Kasumi-1 (cell line): ENCODE results near the gene TIMM8A.

Experiments
- DNase-seq, 2 experiments: peaks; one replicate each; lab custom pipeline; 2025; lab: John Stamatoyannopoulos, UW

Gene TIMM8A

DNA sequence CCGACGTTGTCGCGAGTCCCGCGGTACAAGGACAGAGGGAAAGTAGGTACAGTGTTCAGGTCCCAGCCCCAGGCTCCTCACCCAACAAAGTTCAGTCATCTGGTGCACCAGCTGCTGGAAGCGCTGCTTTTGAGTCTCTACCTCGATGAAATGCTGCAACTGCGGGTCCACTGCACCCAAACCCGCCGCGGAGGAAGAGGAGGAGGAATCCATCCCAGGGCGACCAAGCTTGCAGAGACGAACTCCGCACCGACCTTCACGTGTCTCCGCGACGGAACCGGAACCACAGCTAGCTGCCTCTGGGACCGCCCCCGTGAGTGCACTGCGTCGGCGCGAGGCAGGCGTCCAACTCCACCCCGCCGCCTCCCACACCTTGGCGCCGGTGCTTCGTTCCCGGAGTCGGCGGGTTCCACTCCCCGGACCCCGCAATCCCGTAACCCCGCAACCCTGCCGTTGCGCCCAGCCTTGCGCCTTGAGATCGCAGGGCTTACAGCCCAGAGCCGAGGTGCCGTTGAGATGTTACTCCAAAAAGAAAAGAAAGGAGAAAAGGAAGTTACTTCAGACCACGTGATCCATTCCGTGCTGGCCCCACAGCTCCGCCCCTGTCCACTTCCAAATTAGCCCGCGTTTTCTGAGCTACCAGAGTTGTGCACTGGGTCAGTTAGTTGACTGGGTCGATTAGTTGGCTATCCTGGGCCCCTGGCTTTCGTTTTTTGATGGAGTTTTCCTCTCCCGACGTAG is at the start of gene TIMM8A:
Gene TIMM8A (minus strand): TSS at position 291 of the 741 bp plus-strand sequence. CDS start 78 bp downstream, at position 213.
- DNase-seq: peak; percentile 66 to 72

DNA sequence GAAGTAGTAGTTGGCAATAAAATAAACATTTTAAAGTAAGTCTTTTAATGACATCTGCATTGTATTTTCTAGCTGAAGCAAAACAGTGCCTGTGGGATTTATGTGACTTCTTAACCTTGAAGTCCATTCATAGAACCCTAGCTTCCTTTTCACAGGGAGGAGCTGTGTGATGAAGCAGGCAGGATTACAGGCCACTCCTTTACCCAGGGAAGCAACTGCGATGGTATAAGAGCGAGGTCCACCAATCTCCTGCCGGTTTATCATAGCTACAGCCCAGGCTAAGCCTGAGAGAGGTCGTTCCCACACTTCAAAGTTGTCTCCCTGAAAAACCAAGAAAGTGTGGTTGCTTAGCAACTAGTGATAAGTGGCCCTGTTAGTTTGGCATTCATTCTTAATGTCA is 49.2 kb upstream of the TIMM8A start:
- no peak for DNase-seq

DNA sequence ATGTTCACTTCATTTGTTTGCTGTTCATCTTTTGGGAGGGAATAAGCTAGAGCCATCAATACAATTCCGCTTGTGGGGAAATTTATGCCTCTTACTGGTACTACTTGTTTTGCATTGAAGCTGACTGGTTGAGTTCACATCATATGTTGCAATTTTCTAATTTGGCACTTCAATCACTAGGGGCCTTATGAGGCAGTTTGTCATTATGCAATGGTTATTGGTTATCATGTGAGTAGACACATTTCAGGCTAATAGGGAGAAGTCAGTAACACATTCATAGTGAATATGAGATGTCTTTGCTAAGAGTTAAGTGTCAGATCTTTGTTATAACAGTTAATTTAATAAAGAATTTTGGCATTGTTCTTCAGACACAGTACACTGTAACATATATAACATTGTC is 47.2 kb upstream of the TIMM8A start:
- peak; percentile 26 to 41 for DNase-seq

- no peak for DNase-seq
These were observed 45.8 kb upstream of the TIMM8A start for GRCh38 chrX:101394372-101394771.

- no peak for DNase-seq
These were observed 45.2 kb upstream of the TIMM8A start for GRCh38 chrX:101393530-101394305.

DNA sequence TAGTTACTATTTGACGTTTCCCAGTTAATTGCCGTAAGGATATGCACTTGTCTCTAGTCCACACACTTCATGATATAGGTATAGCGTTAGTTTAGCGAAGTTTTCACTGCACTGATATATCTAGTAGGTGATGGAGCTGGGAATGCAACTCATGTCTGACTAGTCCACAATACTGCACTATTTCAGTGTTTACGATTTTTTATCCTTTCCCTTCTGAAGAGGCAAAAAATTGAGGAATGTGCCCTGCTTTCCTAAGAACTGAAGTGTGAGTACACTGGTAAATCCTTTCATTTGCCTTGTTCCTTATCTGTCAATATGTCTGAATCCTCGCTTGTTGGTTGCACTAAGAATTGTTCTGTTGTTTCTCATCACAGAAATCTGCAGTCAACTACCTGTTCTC is 43.3 kb upstream of the TIMM8A start:
- DNase-seq: no peak

- DNase-seq: peak; percentile 88 to 89
These were observed 42.4 kb upstream of the TIMM8A start, which contains the start of gene RPL36A for GRCh38 chrX:101390664-101391525. Gene RPL36A (plus strand): TSS chrX:101391011. CDS start chrX:101391044, 33 bp downstream.

GRCh38 chrX:101388604-101389003 is 40.1 kb upstream of the TIMM8A start:
- no peak for DNase-seq

- DNase-seq: no peak
These were observed 38.0 kb upstream of the TIMM8A start for GRCh38 chrX:101386542-101386885.

DNA sequence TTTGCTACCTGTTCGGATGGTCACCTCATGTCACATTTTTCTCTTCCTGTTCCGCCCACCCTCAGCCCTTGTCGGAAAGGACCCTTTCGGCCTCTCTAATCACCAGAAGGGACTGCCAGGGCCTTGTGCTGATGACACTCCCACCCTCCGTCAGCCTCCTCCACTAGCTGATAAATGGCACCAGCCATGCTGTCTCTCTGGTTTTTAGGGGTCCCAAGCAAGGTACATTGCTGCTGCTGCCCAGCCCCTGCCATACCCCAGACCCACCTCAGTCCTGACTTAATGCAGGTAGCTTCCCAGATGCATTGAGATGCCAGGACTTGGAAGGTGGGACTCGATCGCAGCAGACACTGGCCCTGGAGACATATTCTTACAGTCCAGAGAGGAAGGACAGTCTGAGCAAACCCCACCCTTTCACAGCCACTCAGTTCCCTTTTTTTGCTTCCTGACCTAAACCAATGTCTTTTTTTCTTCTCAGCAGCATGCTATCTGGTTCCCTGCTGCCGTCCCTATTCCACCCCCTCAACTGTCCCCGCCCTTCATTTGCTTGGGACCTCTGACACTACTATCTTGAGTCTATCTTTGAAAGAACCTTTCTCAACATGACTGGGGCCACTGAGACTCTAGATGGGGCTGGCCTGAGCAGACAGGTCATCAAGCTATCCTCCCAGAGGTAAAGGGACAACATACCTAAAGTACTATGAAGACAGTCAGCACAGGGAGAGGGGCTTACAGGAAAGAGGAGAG is 37.4 kb upstream of the TIMM8A start, which contains the start of gene BTK:
Gene BTK (minus strand): TSS at position 397 of the 747 bp plus-strand sequence. CDS start 10,907 bp downstream, outside the sequence.
- peak; percentile 87 to 92 for DNase-seq

DNA sequence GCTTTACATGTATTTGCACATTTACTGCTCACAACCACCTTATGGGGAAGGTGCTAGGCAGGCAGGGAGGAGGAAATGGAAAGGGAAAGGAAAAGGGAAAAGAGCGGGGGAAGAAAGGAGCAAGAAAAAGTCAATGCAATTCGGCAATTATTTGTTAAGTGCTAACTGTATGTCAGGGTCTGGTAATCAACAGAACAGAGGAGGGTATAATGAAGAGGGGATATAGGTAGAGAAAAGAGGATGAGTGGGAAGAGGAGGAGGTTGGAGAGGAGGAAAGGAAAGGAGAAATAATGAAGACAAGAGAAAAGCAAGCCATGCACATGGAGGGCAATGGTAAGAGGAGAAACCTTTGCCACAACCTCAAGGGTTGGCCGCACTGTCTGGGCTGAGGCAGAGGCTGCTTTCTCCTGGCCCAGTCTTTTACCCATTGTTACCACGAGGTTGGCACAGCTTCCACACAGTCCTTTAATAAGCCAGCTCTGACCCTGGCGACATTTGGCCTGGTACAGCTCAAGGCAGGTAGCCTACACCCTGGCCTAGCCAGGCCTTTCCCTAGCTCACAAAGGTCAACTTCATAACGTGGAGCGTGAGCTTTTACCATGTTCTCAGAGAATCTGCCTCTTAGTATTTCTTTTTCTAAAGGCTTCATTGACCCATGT is 36.6 kb upstream of the TIMM8A start:
- no peak for DNase-seq

DNA sequence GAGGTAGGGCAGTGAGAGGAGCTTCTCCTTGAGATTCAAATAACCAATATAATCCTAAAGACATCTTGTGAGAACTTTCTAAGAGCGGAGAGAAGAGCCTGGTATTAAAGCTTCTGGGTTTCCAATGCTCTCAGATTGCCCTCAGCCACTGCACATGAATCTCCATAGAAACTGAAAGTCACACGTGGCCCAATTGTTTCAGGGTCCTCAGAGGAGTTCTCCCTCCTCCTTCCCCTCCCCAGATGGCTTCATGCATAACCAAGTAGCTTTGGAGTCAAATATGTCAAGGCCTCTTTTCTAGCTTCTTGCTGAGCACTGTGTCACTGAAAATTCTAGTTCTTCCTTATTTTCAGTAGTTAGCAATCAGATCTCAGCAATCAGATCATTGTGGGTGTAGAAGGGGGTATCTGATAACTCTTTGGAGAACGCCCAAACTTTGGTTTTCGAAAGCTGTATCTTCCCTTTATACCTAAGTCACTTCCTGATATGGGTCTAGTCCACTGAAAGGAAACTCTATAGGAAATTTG is 35.2 kb upstream of the TIMM8A start:
- DNase-seq: peak in 1 of 2 experiments; percentile 14

- peak; percentile 16 to 23 for DNase-seq
These were observed 29.0 kb upstream of the TIMM8A start for GRCh38 chrX:101377547-101377946.

- no peak for DNase-seq
These were observed 22.5 kb upstream of the TIMM8A start for GRCh38 chrX:101370888-101371504.

- no peak for DNase-seq
These were observed 21.1 kb upstream of the TIMM8A start for GRCh38 chrX:101369687-101370086.

DNA sequence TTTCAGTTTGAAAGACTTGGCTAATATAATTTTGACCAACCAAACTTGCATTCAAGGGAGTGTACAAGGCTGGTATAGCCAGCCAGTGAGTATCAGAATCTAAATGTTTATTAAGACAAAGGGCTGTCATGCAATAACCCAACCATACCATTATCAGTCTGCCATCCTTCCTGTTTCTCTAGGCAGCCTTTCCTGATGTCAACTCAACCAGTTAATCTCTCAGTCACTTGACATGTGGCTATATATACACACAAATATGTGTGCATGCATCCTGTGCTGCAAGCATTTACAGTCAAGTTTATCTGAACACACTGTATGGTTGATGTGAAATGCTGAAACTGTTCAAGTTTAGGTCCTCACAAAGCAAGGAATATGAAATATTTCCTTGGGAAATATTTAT is 20.3 kb upstream of the TIMM8A start:
- peak in 1 of 2 experiments; percentile 24 for DNase-seq

- no peak for DNase-seq
These were observed 16.8 kb upstream of the TIMM8A start for GRCh38 chrX:101365301-101365795.

DNA sequence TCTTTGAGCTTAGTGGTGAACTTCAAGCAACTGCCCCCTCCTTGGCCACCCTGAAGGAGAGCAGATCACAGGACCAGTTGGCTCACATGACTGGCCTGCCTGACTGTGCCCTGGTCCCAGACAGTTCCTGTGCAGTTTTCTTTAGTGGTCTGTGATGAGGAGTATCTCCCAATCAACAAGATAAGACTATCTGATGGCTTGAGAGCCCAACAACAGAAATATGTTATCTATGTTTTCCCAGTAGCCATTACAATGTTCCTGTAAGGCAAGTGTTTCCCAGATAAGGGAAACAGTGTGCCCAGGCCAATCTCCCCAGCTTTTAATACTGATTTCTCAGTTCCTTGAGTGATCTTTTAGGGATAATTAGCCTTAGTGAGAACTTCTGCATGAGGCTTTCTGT is 14.2 kb upstream of the TIMM8A start:
- no peak for DNase-seq

GRCh38 chrX:101362116-101362515 is 13.6 kb upstream of the TIMM8A start:
- no peak for DNase-seq

GRCh38 chrX:101360390-101360789 is 11.8 kb upstream of the TIMM8A start:
- DNase-seq: no peak
